ENCODE measurements around the gene TMEM141. TPM values are rescaled to one million over a fixed set of nuclear protein-coding genes. Genes with fewer than 3 reads are reported as not detected.
A peak's percentile ranks its signal among the peaks of the same experiment; 100 is the strongest.
"Not testable (repeated sequence)": the region's sequence is repeated elsewhere in the genome, so short reads cannot be mapped to it uniquely, and the experiment has no call there.

Gene TMEM141
- total and polyA plus RNA-seq, 2 donors from 2014 or later = 96.5 to 403 TPM

- H3K27me3 ChIP-seq (ENCODE audit: control insufficient read depth, insufficient read depth, low read length) = no peaks in the 10 kb centered on the region
- intact Hi-C loops (cut with DNase I) = no loop called here
- H3K4me1 ChIP-seq (ENCODE audit: control insufficient read depth in 2 of 3, insufficient read depth in 2 of 3, low read depth in 1 of 3, low read length in 3 of 3) = no peaks in the 10 kb centered on the region
- no peak overlapping the region for H3K4me3 ChIP-seq (ENCODE audit: low read length in 3 of 3)
- DNase-seq (peak in 1 of 5 donors; percentile 68), FAIRE-seq (no peak)
- TF ChIP-seq, protein P1, sequence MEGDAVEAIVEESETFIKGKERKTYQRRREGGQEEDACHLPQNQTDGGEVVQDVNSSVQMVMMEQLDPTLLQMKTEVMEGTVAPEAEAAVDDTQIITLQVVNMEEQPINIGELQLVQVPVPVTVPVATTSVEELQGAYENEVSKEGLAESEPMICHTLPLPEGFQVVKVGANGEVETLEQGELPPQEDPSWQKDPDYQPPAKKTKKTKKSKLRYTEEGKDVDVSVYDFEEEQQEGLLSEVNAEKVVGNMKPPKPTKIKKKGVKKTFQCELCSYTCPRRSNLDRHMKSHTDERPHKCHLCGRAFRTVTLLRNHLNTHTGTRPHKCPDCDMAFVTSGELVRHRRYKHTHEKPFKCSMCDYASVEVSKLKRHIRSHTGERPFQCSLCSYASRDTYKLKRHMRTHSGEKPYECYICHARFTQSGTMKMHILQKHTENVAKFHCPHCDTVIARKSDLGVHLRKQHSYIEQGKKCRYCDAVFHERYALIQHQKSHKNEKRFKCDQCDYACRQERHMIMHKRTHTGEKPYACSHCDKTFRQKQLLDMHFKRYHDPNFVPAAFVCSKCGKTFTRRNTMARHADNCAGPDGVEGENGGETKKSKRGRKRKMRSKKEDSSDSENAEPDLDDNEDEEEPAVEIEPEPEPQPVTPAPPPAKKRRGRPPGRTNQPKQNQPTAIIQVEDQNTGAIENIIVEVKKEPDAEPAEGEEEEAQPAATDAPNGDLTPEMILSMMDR (IDR thresholded peaks at IDR 0.05; ENCODE audit: borderline replicate concordance, extremely low read depth, insufficient read depth) = no peak
- peaks cover 0 to 16% (median 0%) of the 10 kb centered on the region in 3 donors for H3K9me3 ChIP-seq (ENCODE audit: control insufficient read depth in 2 of 3, insufficient read depth in 1 of 3, low read length in 3 of 3)
- no peak overlapping the region for H3K9ac ChIP-seq (ENCODE audit: low read length in 3 of 3)
- H3K36me3 ChIP-seq (ENCODE audit: control insufficient read depth in 2 of 3, insufficient read depth in 3 of 3, low read length in 3 of 3) = no peaks in the 10 kb centered on the region
- no peak overlapping the region for H3K27ac ChIP-seq (ENCODE audit: low read depth in 2 of 2, low read length in 2 of 2)
These were observed 37.6 kb upstream of the TMEM141 start for GRCh38 chr9:136753371-136754058.

GRCh38 chr9:136754059-136754572, 37.0 kb upstream of the TMEM141 start:
- H3K36me3 ChIP-seq (ENCODE audit: control insufficient read depth in 2 of 3, insufficient read depth in 3 of 3, low read length in 3 of 3) = no peaks in the 10 kb centered on the region
- no peaks in the 10 kb centered on the region for H3K27me3 ChIP-seq (ENCODE audit: control insufficient read depth, insufficient read depth, low read length)
- intact Hi-C loops (cut with DNase I) = no loop called here
- H3K9ac ChIP-seq (ENCODE audit: low read length in 3 of 3) = no peak overlapping the region
- TF ChIP-seq, protein P1 (IDR thresholded peaks at IDR 0.05; ENCODE audit: borderline replicate concordance, extremely low read depth, insufficient read depth) = no peak
- no peak overlapping the region for H3K4me3 ChIP-seq (ENCODE audit: low read length in 3 of 3)
- FAIRE-seq (no peak), DNase-seq (no peak)
- H3K27ac ChIP-seq (ENCODE audit: low read depth in 2 of 2, low read length in 2 of 2) = no peak overlapping the region
- no peaks in the 10 kb centered on the region for H3K4me1 ChIP-seq (ENCODE audit: control insufficient read depth in 2 of 3, insufficient read depth in 2 of 3, low read depth in 1 of 3, low read length in 3 of 3)
- peaks cover 0 to 16% (median 0%) of the 10 kb centered on the region in 3 donors for H3K9me3 ChIP-seq (ENCODE audit: control insufficient read depth in 2 of 3, insufficient read depth in 1 of 3, low read length in 3 of 3)

DNA sequence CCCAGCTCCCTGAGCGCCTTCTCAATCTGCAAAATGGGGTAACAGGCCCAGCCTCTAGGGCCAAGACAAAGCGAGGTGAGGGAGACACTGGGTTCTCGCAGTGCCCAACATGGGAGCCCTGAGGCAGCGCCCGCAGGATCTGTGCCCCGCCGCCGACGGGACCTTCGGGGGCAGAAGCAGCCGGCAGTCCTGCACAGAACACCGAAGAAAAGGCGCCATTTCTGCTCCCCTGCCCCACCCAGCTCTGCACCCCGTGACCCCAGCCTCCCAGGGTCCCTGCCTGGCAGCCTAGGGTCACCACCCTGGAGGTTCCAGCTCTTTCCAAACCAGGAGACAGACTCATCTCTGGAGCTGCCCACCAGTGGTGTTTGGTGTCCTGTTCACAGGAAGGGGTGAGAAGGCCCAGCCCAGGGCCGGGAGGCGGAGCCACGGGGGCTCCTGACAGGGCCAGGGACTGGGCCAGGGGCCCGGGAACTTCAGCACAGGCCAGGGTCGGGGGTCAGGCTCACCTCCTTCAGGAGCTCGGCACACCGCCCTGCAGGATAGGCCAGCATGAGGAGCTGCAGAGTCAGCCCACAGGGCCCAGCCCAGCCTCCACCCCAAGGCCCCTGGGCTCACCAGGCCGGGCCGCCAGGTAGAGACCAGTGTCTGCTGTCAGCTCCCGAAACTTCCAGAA, 36.4 kb upstream of the TMEM141 start:
- Histone ChIP-seq H3K9me3 (ENCODE audit: control insufficient read depth in 2 of 3, insufficient read depth in 1 of 3, low read length in 3 of 3) (peaks cover 0 to 16% (median 0%) of the 10 kb centered on the region in 3 donors), H3K27me3 (ENCODE audit: control insufficient read depth, insufficient read depth, low read length) (no peaks in the 10 kb centered on the region), H3K27ac (ENCODE audit: low read depth in 2 of 2, low read length in 2 of 2) (no peak overlapping the region), H3K4me1 (ENCODE audit: control insufficient read depth in 2 of 3, insufficient read depth in 2 of 3, low read depth in 1 of 3, low read length in 3 of 3) (no peaks in the 10 kb centered on the region), H3K4me3 (ENCODE audit: low read length in 3 of 3) (no peak overlapping the region), H3K36me3 (ENCODE audit: control insufficient read depth in 2 of 3, insufficient read depth in 3 of 3, low read length in 3 of 3) (no peaks in the 10 kb centered on the region), H3K9ac (ENCODE audit: low read length in 3 of 3) (no peak overlapping the region)
- no peak for FAIRE-seq
- intact Hi-C loops (cut with DNase I) = no loop called here
- TF ChIP-seq, protein P1 (IDR thresholded peaks at IDR 0.05; ENCODE audit: borderline replicate concordance, extremely low read depth, insufficient read depth) = no peak
- DNase-seq = no peak

DNA sequence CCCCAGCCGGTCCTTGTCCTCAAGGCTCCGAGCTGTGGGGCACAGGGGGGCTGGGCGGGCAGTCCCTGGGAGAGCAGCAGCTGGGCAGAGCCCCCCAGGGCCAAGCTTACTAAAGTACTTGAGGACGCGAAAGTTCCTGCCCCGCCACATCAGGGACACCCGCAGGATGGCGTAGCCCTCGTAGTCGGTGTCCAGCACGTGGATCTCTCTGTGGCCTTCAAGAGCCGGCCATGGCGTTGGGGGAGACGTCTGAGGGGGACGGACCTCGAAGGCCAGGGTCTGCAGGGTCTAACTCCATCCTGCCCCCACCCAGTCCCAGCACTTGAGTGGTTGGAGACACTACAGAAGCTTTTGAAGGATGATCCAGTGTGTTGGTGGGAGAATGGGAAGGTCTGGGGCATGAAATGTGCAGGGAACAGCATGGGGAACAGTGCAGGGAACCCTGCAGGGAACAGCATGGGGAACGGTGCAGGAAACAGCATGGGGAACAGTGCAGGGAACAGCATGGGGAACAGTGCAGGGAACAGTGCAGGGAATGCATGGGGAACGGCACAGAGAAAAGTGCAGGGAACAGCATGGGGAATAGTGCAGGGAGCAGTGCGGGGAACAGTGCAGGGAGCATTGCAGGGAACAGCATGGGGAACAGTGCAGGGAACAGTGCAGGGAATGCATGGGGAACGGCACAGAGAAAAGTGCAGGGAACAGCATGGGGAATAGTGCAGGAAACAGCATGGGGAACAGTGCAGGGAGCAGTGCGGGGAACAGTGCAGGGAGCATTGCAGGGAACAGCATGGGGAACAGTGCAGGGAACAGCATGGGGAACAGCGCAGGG, 35.6 kb upstream of the TMEM141 start:
- FAIRE-seq; intact Hi-C loops (cut with DNase I); H3K9ac ChIP-seq (ENCODE audit: low read length in 3 of 3); DNase-seq; H3K4me3 ChIP-seq (ENCODE audit: low read length in 3 of 3); H3K27me3 ChIP-seq (ENCODE audit: control insufficient read depth, insufficient read depth, low read length); H3K27ac ChIP-seq (ENCODE audit: low read depth in 2 of 2, low read length in 2 of 2); H3K36me3 ChIP-seq (ENCODE audit: control insufficient read depth in 2 of 3, insufficient read depth in 3 of 3, low read length in 3 of 3); H3K4me1 ChIP-seq (ENCODE audit: control insufficient read depth in 2 of 3, insufficient read depth in 2 of 3, low read depth in 1 of 3, low read length in 3 of 3): not testable (repeated sequence)
- H3K9me3 ChIP-seq (ENCODE audit: control insufficient read depth in 2 of 3, insufficient read depth in 1 of 3, low read length in 3 of 3) = peaks cover 0 to 16% (median 0%) of the 10 kb centered on the region in 3 donors
